GM15510 (cell line): ENCODE data around the gene CNTROB.

Experiments used
- POLR2A ChIP-seq: IDR thresholded peaks from 3 replicates; pipeline ENCODE4 v1.6.1; 2011; ENCODE audit warnings: borderline replicate concordance; ENCODE audit not compliant: insufficient read length; ENCODE audit errors: extremely low read depth

CNTROB gene

GRCh38 chr17:7889166-7889955, 42.6 kb upstream of the CNTROB start:
- TF ChIP-seq POLR2A, result no peak

GRCh38 chr17:7893187-7893880, 38.7 kb upstream of the CNTROB start:
- no peak for TF ChIP-seq POLR2A

- no peak for TF ChIP-seq POLR2A
Measured at GRCh38 chr17:7894226-7894625, 37.8 kb upstream of the CNTROB start.

GRCh38 chr17:7894866-7895265, 37.1 kb upstream of the CNTROB start:
- TF ChIP-seq POLR2A, result no peak

- TF ChIP-seq POLR2A, result no peak
Measured at GRCh38 chr17:7897090-7897489, 34.9 kb upstream of the CNTROB start.

- TF ChIP-seq POLR2A, result no peak
Measured at GRCh38 chr17:7897773-7898172, 34.2 kb upstream of the CNTROB start.

- TF ChIP-seq POLR2A, result no peak
Measured at GRCh38 chr17:7903154-7904103, 28.6 kb upstream of the CNTROB start.

GRCh38 chr17:7909089-7909488, 22.9 kb upstream of the CNTROB start:
- TF ChIP-seq POLR2A, result no peak

GRCh38 chr17:7910281-7910680, 21.7 kb upstream of the CNTROB start:
- no peak for TF ChIP-seq POLR2A

GRCh38 chr17:7910711-7911110, 21.3 kb upstream of the CNTROB start:
- no peak for TF ChIP-seq POLR2A

- no peak for TF ChIP-seq POLR2A
Measured at GRCh38 chr17:7911116-7911515, 20.9 kb upstream of the CNTROB start.

- TF ChIP-seq POLR2A, result no peak
Measured at GRCh38 chr17:7912927-7913524, 19.0 kb upstream of the CNTROB start.

- TF ChIP-seq POLR2A, result no peak
Measured at GRCh38 chr17:7915179-7915610, 16.8 kb upstream of the CNTROB start.

GRCh38 chr17:7915611-7916384, 16.2 kb upstream of the CNTROB start, which contains the start of gene RNF227:
Gene RNF227, minus strand, starts transcription at chr17:7916289. Its CDS starts 94 bp downstream, at chr17:7916195.
- peak; percentile 65 for TF ChIP-seq POLR2A
